HepG2 (cell line): Measurements from ENCODE around the gene ZDHHC18. TPM values are rescaled to one million over a fixed set of nuclear protein-coding genes. Genes with fewer than 3 reads are reported as not detected.

Source experiments
- ATAC-seq: fragments of 200-7000 bp; cut with Tn5 transposase; 3 replicates; pipeline ENCODE4 v1.9.1; 2020; ENCODE audit warnings: mild to moderate bottlenecking, moderate library complexity
- BruUV-seq: library from RNA; stranded (reverse); fragments of 400-500 nt; replicated peaks from 2 replicates; lab custom pipeline; 2021; lab: Mats Ljungman, UMichigan
- CTCF ChIA-PET: fragments of 300-600 bp; formaldehyde crosslinking; extraction: SDS; loops from one replicate; lab custom pipeline; 2021; ENCODE audit warnings: low total read pairs, inconsistent platforms, low intra/inter-chr PET ratio; lab: Yijun Ruan, JAX
- POLR2A ChIA-PET: fragments of 350-600 bp; sonication (Branson Sonifier 250); formaldehyde crosslinking; loops from one replicate; lab custom pipeline; 2020; ENCODE audit warnings: antibody characterized with exemption, inconsistent platforms; lab: Yijun Ruan, JAX
- DNase-seq: peaks from one replicate; pipeline ENCODE4 v3.0.0-alpha.2; 2015; ENCODE audit warnings: low spot score
- FAIRE-seq: peaks from 3 replicates; lab custom pipeline; 2011; peaks lifted over from hg19 to GRCh38; lab: Jason Lieb, UNC
- H2AFZ ChIP-seq: one replicate; pipeline ENCODE4 v1.6.1; 2011; ENCODE audit warnings: low read length, inconsistent platforms
- H3K27ac ChIP-seq: fragments of 300-600 bp; 3 replicates; pipeline ENCODE4 v1.8.0; 2011; ENCODE audit warnings: mixed run types, mild to moderate bottlenecking, mixed read lengths, low read length, inconsistent platforms; ENCODE audit not compliant: insufficient read depth; ENCODE audit errors: extremely low read length
- H3K27me3 ChIP-seq, 2 experiments: fragments of 200-600 bp in 1 of 2; 2 replicates in 1 of 2; 3 replicates in 1 of 2; pipeline versions ENCODE4 v1.6.0 to v1.8.0; 2011; ENCODE audit warnings: low read length in 2 of 2, mild to moderate bottlenecking in 2 of 2, moderate library complexity in 2 of 2, inconsistent platforms in 1 of 2; ENCODE audit not compliant: insufficient read depth in 2 of 2, control insufficient read depth in 1 of 2
- H3K36me3 ChIP-seq, 2 experiments: fragments of 200-600 bp in 1 of 2; replicated peaks in 1 of 2; 2 replicates in 1 of 2; 3 replicates in 1 of 2; pipeline versions ENCODE4 v1.5.1 to v1.8.0; 2011; ENCODE audit warnings: low read length in 2 of 2, inconsistent platforms in 1 of 2; ENCODE audit not compliant: insufficient read depth in 2 of 2, control insufficient read depth in 1 of 2
- H3K4me1 ChIP-seq: 2 replicates; pipeline ENCODE4 v1.5.1; 2012; ENCODE audit warnings: low read length, inconsistent platforms; ENCODE audit not compliant: insufficient read depth
- H3K4me2 ChIP-seq: 2 replicates; pipeline ENCODE4 v1.6.0; 2011; ENCODE audit warnings: low read depth, low read length, inconsistent platforms
- H3K4me3 ChIP-seq, 3 experiments: fragments of 200-600 bp in 1 of 3; sonication (generic), shearing (Covaris generic) in 1 of 3; replicated peaks in 1 of 3; 2 replicates each; pipeline ENCODE4 v1.5.1; 2011 to 2016; ENCODE audit warnings: low read length in 3 of 3, inconsistent platforms in 2 of 3, low read depth in 2 of 3, mild to moderate bottlenecking in 2 of 3, control low read depth in 1 of 3, mixed read lengths in 1 of 3; ENCODE audit not compliant: insufficient read depth in 1 of 3
- H3K79me2 ChIP-seq: one replicate; pipeline ENCODE4 v1.6.1; 2011; ENCODE audit warnings: low read length, inconsistent platforms; ENCODE audit not compliant: insufficient read depth
- H3K9ac ChIP-seq: 2 replicates; pipeline ENCODE4 v1.6.0; 2011; ENCODE audit warnings: mild to moderate bottlenecking, low read depth, low read length, inconsistent platforms; ENCODE audit not compliant: insufficient read depth
- H3K9me3 ChIP-seq: 2 replicates; pipeline ENCODE4 v1.5.1; 2012; ENCODE audit warnings: mild to moderate bottlenecking, low read length
- H4K20me1 ChIP-seq: 2 replicates; pipeline ENCODE4 v1.6.0; 2011; ENCODE audit warnings: inconsistent platforms, mild to moderate bottlenecking, low read length, moderate library complexity; ENCODE audit not compliant: insufficient read depth
- ATF4 ChIP-seq, 2 experiments: fragments of 450-650 bp in 1 of 2; sonication (generic) in 1 of 2; formaldehyde crosslinking; IDR thresholded peaks; 2 replicates each; pipeline versions ENCODE4 v1.5.0 to v1.8.0; 2020 to 2022; ENCODE audit warnings: mild to moderate bottlenecking in 1 of 2, missing genetic modification reagents in 1 of 2
- DMAP1 ChIP-seq: IDR thresholded peaks from 2 replicates; pipeline ENCODE4 v1.6.1; 2016
- HOXA9 ChIP-seq: sonication (generic); formaldehyde crosslinking; IDR thresholded peaks from 2 replicates; pipeline ENCODE4 v1.8.1; 2022; ENCODE audit warnings: missing genetic modification reagents, mild to moderate bottlenecking, moderate library complexity, borderline replicate concordance
- IRF2 ChIP-seq: IDR thresholded peaks from 2 replicates; pipeline ENCODE4 v1.6.1; 2018; ENCODE audit warnings: missing genetic modification reagents, missing compliant biosample characterization
- IRX3 ChIP-seq: sonication (generic); formaldehyde crosslinking; IDR thresholded peaks from 2 replicates; pipeline ENCODE4 v1.8.1; 2023; ENCODE audit warnings: mild to moderate bottlenecking, low read depth, missing genetic modification reagents, borderline replicate concordance
- KDM3A ChIP-seq: IDR thresholded peaks from 2 replicates; pipeline ENCODE4 v1.6.1; 2018; ENCODE audit warnings: low read depth, missing compliant biosample characterization
- NFYB ChIP-seq: sonication (generic); formaldehyde crosslinking; IDR thresholded peaks from 2 replicates; pipeline ENCODE4 v1.4.0; 2020; ENCODE audit warnings: missing genetic modification reagents
- PRDM10 ChIP-seq: sonication (generic); formaldehyde crosslinking; IDR thresholded peaks from 2 replicates; pipeline ENCODE4 v1.4.0; 2020; ENCODE audit warnings: low read depth, missing genetic modification reagents
- RNF219 ChIP-seq: sonication (generic); formaldehyde crosslinking; IDR thresholded peaks from 2 replicates; pipeline ENCODE4 v1.5.0; 2020; ENCODE audit warnings: mild to moderate bottlenecking, missing genetic modification reagents
- SOX6 ChIP-seq, 2 experiments: fragments of 450-650 bp in 1 of 2; sonication (generic) in 1 of 2; formaldehyde crosslinking in 1 of 2; IDR thresholded peaks; 2 replicates each; pipeline versions ENCODE4 v1.4.0 to v1.6.1; 2017 to 2020; ENCODE audit warnings: antibody characterized with exemption in 1 of 2, mild to moderate bottlenecking in 1 of 2, missing genetic modification reagents in 1 of 2
- SRSF9 ChIP-seq: fragments of 200-400 bp; formaldehyde crosslinking; IDR thresholded peaks from 2 replicates; pipeline ENCODE4 v1.6.1; 2018; ENCODE audit warnings: borderline replicate concordance, mild to moderate bottlenecking, low read depth, low read length; ENCODE audit not compliant: insufficient read depth, poor library complexity, severe bottlenecking
- THAP11 ChIP-seq: IDR thresholded peaks from 2 replicates; pipeline ENCODE4 v1.6.1; 2016; ENCODE audit warnings: missing biosample characterization, missing genetic modification reagents
- ZNF205 ChIP-seq: IDR thresholded peaks from 2 replicates; pipeline ENCODE4 v1.6.1; 2018; ENCODE audit warnings: missing biosample characterization, missing genetic modification reagents
- ZNF431 ChIP-seq: sonication (generic); formaldehyde crosslinking; IDR thresholded peaks from 2 replicates; pipeline ENCODE4 v1.9.0; 2022; ENCODE audit warnings: missing genetic modification reagents, low read depth, mild to moderate bottlenecking, borderline replicate concordance
- ZNF547 ChIP-seq: sonication (generic); formaldehyde crosslinking; IDR thresholded peaks from 2 replicates; pipeline ENCODE4 v1.5.1; 2020; ENCODE audit warnings: mild to moderate bottlenecking, missing genetic modification reagents
- WGBS: methylation state at CpG from one replicate; pipeline ENCODE4 v1.1.6; 2017; ENCODE audit warnings: low lambda C conversion rate; 5-methylcytosine and 5-hydroxymethylcytosine counted together
- in situ Hi-C: cut with HindIII; loops from 2 replicates; pipeline ENCODE4 v1.10.0; 2017; ENCODE audit warnings: low pct_unique_long_range_greater_than_20kb; ENCODE audit not compliant: extremely low pct_ligation_motif_present
- intact Hi-C: fragments of 100-400 bp; cut with micrococcal nuclease; formaldehyde crosslinking; loops from one replicate; pipeline ENCODE4 v1.10.0; 2022; ENCODE audit not compliant: unreplicated experiment
- polyA plus RNA-seq, 8 experiments: library from polyadenylated mRNA; depleted of rRNA in 3 of 8; stranded (reverse) in 7 of 8; unstranded in 1 of 8; fragments of >200 nt; fragmentation: Illumina TruSeq in 4 of 8; extraction: Trizol in 4 of 8; gene quantifications; 2 replicates each; pipeline versions ENCODE4 v1.2.1 to v1.2.3, GENCODE V29; 2011 to 2016; ENCODE audit warnings: low read depth in 4 of 8, missing spikeins in 1 of 8, mixed read lengths in 1 of 8; ENCODE audit not compliant: insufficient read depth in 1 of 8
- total RNA-seq, 5 experiments: library from RNA; depleted of rRNA; stranded (reverse); fragments of >200 nt; fragmentation: Illumina TruSeq; extraction: Trizol; gene quantifications; 2 replicates each; pipeline ENCODE4 v1.2.3, GENCODE V29; 2016; ENCODE audit warnings: low read depth in 1 of 5

The ZDHHC18 gene
- total and polyA plus RNA-seq, 2 of the 13 experiments (the other 11 are each of a cell fraction or from before 2014, with no cell fraction given) = 13.2 to 35.3 TPM

- Histone ChIP-seq H3K27me3 (no peaks in the 10 kb centered on the region; a peak in 1 of 5 replicates), H3K4me3 (peak overlapping the region in 1 of 3 experiments; percentile 17; a peak in 1 of 6 replicates), H3K4me2 (peak overlapping the region; percentile 66), H4K20me1 (no peaks in the 10 kb centered on the region), H2AFZ (no peak overlapping the region), H3K36me3 (peaks cover 8 to 15% of the 10 kb centered on the region in 2 experiments), H3K27ac (peak overlapping the region; percentile 97), H3K4me1 (peaks cover 60% of the 10 kb centered on the region), H3K9me3 (no peaks in the 10 kb centered on the region), H3K79me2 (peaks cover 8% of the 10 kb centered on the region), H3K9ac (peak overlapping the region; percentile 22)
- no TSS peak for BruUV-seq
- ChIA-PET CTCF (no interaction called here), POLR2A (interaction anchor here (0.8 to 7.0 kb wide), 8 partner anchors 11 to 91 kb away, joined by 3 to 127 read pairs (median 14); partner anchors contain the start of gene ARID1A)
- FAIRE-seq = peak; percentile 100
- peak; percentile 76 for ATAC-seq
- intact Hi-C loops (no loop called here), in situ Hi-C loops (no loop called here)
- 7% methylated on average over 2 of the region's 2 CpGs for WGBS
- DNase-seq = peak; percentile 99
- TF ChIP-seq HOXA9 (CRISPR knock-in tag) (no peak), SOX6 (IDR thresholded peaks at IDR 0.05) (no peak), SOX6 (CRISPR knock-in tag; IDR thresholded peaks at IDR 0.05) (peak; percentile 89), ZNF205 (CRISPR knock-in tag) (no peak), DMAP1 (CRISPR knock-in tag) (0 out of 2 replicates have a peak, but pooled peaks have one; percentile 45), NFYB (CRISPR knock-in tag) (peak; percentile 61), THAP11 (peak; percentile 67), SRSF9 (no peak), IRF2 (CRISPR knock-in tag) (peak; percentile 68), PRDM10 (CRISPR knock-in tag) (peak; percentile 65; the same call in 1 of the 2 replicates), ATF4 (CRISPR knock-in tag; IDR thresholded peaks at IDR 0.05) (peak in 1 of 2 experiments; percentile 57; a peak in 2 of 4 replicates), KDM3A (CRISPR knock-in tag) (no peak), ZNF431 (CRISPR knock-in tag) (peak; percentile 72; the same call in 1 of the 2 replicates), ZNF547 (CRISPR knock-in tag) (peak; percentile 28; the same call in 1 of the 2 replicates), RNF219 (CRISPR knock-in tag) (0 out of 2 replicates have a peak, but pooled peaks have one; percentile 59), IRX3 (CRISPR knock-in tag) (no peak)
Observed at GRCh38 chr1:26784023-26784871, 42.2 kb upstream of the ZDHHC18 start.
